Astrocyte of the cerebellum (primary cell): ENCODE results near the gene SPHK1.

Experiments
- DNase-seq: peaks from one replicate; pipeline ENCODE4 v3.0.0-alpha.2; 2011; ENCODE audit warnings: low read depth
- H3K4me3 ChIP-seq: 2 replicates; pipeline ENCODE4 v1.5.1; 2011; ENCODE audit warnings: mild to moderate bottlenecking, low read depth, low read length, moderate library complexity
- in situ Hi-C: cut with HindIII; loops from 2 replicates; pipeline ENCODE4 v1.10.0; 2017; ENCODE audit warnings: low sequenced_read_pairs
- TF ChIP-seq, protein P1 (sequence below): IDR thresholded peaks from 2 replicates; pipeline ENCODE4 v1.5.1; 2012; ENCODE audit warnings: low read length, low read depth, moderate library complexity, mild to moderate bottlenecking; ENCODE audit errors: missing control alignments

The SPHK1 gene

DNA sequence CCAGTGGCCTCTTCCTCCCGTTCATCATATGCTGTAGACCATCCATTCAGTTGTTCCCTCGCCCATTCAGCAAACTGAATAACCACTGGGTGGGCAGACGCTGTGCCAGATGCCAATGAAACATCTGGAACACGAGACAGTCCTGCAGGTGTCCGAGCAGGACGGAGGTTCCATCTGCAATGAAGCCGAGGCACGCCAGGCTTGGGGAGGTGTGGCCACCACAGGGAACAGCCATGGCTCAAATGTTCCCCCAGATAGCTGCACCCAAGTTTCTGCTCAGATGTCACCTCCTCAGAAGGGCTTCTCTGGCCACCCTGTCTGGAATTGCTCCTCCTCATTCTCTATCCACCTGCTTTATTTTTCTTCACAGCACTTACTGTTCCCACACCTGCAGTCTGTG is 38.0 kb downstream of the SPHK1 start:
- TF ChIP-seq, protein P1, sequence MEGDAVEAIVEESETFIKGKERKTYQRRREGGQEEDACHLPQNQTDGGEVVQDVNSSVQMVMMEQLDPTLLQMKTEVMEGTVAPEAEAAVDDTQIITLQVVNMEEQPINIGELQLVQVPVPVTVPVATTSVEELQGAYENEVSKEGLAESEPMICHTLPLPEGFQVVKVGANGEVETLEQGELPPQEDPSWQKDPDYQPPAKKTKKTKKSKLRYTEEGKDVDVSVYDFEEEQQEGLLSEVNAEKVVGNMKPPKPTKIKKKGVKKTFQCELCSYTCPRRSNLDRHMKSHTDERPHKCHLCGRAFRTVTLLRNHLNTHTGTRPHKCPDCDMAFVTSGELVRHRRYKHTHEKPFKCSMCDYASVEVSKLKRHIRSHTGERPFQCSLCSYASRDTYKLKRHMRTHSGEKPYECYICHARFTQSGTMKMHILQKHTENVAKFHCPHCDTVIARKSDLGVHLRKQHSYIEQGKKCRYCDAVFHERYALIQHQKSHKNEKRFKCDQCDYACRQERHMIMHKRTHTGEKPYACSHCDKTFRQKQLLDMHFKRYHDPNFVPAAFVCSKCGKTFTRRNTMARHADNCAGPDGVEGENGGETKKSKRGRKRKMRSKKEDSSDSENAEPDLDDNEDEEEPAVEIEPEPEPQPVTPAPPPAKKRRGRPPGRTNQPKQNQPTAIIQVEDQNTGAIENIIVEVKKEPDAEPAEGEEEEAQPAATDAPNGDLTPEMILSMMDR: no peak
- in situ Hi-C loops: no loop called here
- no peak overlapping the region for H3K4me3 ChIP-seq
- DNase-seq: no peak

DNA sequence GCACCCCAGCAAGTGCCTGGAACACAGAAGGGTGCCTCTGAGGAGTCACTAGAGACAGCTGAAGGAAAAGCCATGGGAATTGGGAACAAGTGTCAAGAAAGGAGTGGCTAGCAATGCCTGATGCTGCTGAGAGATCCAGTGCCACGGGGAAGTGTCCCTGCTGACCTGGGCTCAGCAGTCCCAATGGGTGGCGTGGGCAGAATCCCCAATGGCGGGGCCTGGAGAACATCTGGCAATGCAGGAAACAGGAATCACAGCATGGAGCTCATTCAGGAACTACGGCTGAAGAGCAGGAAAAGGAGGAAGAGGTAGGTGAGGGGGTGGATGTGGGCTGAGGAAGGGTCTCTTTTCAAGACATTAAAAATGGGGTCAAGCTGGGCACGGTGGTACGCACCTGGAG is 38.5 kb downstream of the SPHK1 start:
- in situ Hi-C loops: no loop called here
- no peak for DNase-seq
- TF ChIP-seq, protein P1: no peak
- no peak overlapping the region for H3K4me3 ChIP-seq

GRCh38 chr17:76426853-76427252 is 42.4 kb downstream of the SPHK1 start:
- in situ Hi-C loops: no loop called here

DNA sequence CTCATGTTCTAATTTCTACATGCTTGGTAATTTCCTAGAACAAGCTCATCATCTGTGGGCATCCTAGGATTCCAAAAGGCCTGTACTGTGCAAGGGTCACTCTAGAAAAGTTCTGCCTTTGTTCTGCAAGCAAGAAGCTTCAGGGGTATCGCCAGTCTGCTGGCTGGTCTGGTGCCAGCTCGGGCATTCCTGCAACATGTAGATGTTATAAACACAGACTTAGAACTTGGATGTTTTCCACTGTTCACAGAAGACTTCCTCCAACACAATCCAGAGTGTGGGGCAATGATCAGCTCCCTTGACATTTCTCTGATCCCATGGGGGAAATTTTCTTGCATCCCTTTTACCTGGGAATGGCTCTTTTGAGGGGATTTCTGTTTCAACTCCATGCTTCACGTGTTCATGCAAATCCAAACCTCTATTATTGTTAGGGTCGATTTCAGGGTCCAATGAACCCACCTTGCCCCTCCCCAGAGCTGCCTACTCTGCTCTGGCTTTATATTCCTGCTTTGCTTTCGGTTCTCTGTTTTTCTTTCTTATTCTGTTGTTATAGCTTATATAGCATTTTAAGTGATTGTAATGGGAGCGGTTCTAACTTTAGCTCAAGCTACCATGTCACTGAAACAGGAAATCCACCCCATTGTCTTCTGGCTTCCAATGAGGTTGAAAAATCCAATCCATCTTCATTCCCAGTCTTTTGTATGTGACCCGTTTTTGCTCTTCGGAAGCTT is 43.3 kb downstream of the SPHK1 start:
- in situ Hi-C loops: no loop called here
- TF ChIP-seq, protein P1: no peak
- H3K4me3 ChIP-seq: no peak overlapping the region
- DNase-seq: no peak

More at GRCh38 chr17:76426853-76427252, 42.4 kb downstream of the SPHK1 start:
- no peak overlapping the region for H3K4me3 ChIP-seq
- no peak for DNase-seq
- TF ChIP-seq, protein P1: no peak

DNA sequence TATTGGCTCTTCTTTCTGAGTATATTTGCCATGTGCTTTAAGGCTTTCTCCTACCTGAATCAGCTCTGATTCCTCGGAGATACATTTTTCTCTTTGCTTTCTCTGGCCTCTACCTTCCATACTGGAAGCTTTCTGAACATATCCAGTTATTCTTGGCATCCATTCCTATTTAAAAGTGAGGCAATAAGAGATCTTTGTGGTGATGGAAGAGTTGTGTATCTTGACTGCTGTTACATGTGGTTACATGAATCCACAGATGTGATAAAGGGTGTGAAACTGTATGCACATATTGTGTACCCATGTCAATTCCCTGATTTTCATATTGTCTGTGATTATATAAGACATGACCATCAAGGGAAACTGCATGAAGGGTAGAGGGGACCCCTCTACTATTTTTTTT is 44.1 kb downstream of the SPHK1 start:
- TF ChIP-seq, protein P1: no peak
- in situ Hi-C loops: no loop called here
- no peak overlapping the region for H3K4me3 ChIP-seq
- DNase-seq: no peak

- no peak for DNase-seq
- TF ChIP-seq, protein P1: no peak
- in situ Hi-C loops: no loop called here
- no peak overlapping the region for H3K4me3 ChIP-seq
Observed at GRCh38 chr17:76431509-76431908, 47.1 kb downstream of the SPHK1 start.

GRCh38 chr17:76432004-76432403 is 47.6 kb downstream of the SPHK1 start:
- no peak for DNase-seq
- TF ChIP-seq, protein P1: peak; percentile 18
- in situ Hi-C loops: no loop called here

More at GRCh38 chr17:76432004-76432403, 47.6 kb downstream of the SPHK1 start:
- no peak overlapping the region for H3K4me3 ChIP-seq
